GM21390 (cell line): ENCODE measurements around the gene NAT16.
"Not testable (repeated sequence)": the region's sequence is repeated elsewhere in the genome, so short reads cannot be mapped to it uniquely, and the experiment has no call there.

ENCODE experiments used
- ATAC-seq: cut with Tn5 transposase; IDR thresholded peaks from one replicate; pipeline ENCODE4 v1.9.1; 2021; ENCODE audit not compliant: unreplicated experiment

NAT16 gene

DNA sequence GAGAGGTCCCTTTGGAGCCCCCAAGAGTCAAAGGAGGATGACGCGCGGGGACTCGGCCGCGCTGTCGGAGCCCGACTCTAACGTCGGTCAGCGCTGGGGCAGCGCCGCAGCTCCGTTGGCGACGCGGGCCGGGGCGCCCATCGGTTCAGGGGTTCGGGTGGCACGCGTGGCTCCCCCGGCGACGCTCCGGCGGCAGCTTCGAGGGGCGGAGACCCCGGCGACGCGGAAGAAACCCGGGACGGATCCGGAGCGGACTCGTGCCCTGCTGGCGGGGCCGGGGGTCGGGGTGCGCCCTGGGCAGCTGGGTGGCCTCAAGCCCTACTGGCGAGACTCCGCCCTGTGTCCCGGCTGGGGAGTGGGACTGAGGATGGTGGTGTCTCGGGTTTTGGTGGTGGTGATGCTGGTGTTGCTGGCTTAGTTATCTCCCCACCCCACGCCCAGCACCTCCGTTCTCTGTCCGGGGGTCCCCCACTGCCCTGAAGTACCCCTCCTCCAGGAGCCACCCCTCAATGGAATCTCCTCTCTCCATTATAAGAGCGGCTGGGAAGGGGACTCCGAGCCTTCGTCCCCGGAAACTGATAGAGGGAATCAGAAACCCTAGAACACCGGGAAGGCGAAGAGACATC is at the start of gene NAT16:
NAT16 (minus strand) TSS at position 164 of the 626 bp plus-strand sequence. CDS start 5,486 bp downstream, outside the sequence.
- no peak for ATAC-seq

DNA sequence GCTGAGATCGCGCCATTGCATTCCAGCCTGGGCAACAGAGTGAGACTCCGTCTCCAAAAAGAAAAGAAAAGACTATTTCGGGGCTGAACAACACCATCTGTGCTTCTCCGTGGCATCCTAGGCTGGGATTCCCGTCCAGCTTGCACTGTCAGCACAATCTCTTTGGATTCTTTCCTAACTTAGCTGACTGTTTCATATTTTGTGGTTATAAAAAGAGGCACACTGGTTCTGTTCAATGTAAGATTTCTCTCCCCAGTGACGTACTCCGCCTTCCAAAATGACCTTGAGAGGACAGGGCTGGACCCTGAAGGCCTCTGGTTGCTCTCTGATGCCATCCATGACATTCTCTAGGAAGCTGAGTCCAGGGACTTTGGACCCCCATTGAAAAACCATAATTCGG is 46.6 kb upstream of the NAT16 start:
- ATAC-seq: no peak

DNA sequence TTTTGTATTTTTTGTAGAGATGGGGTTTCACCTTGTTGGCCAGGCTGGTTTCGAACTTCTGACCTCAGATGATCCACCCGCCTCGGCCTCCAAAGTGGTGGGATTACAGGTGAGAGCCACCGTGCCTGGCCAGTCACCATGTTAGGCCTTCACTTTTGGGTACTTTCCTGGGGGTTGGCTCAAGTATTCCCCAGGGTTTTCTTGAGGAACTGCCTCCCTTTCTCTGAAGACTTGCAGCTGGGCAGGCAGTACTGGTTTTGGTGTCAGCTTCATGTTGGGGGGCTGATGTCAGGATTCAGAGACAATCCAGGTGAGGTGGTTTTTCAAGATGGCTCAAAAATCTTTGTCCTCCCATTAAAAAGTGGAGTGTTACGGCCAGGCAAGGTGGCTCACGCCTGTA is 45.6 kb upstream of the NAT16 start:
- ATAC-seq: no peak

DNA sequence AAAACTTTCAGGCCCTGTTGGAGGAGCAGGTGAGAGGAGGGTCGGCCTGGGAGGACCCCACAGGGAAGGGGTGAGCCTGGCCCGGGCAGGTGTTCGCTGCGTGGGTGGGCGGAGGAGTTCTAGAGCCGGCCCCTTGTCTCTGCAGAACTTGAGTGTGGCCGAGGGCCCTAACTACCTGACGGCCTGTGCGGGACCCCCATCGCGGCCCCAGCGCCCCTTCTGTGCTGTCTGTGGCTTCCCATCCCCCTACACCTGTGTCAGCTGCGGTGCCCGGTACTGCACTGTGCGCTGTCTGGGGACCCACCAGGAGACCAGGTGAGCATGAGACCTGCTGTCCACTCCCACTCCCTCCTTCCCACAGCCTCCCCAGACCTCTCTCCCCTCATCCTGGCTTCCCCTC is 43.4 kb upstream of the NAT16 start:
- no peak for ATAC-seq

DNA sequence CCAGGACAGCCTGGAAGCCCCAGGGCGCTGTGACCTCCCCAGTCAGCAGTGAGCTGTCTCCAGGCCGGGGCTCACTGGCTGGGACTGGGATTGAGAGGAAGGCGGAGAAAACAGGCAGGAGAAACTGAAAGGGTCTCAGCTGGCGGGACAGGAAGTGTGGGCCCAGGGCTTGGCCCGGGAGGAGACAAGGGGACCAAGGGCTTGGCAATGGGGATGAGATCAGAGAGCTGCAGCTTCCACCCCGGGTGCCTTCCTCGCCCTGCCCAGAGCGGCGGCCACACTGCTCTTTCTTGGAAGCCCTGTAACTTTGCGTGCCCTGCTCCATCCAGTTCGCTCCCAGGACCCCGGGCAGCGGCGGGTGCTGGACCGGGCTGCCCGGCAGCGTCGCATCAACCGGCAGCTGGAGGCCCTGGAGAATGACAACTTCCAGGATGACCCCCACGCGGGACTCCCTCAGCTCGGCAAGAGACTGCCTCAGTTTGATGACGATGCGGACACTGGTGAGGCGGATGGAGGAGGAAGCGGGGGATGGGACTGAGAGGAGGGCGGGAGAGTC is 42.3 kb upstream of the NAT16 start:
- no peak for ATAC-seq

DNA sequence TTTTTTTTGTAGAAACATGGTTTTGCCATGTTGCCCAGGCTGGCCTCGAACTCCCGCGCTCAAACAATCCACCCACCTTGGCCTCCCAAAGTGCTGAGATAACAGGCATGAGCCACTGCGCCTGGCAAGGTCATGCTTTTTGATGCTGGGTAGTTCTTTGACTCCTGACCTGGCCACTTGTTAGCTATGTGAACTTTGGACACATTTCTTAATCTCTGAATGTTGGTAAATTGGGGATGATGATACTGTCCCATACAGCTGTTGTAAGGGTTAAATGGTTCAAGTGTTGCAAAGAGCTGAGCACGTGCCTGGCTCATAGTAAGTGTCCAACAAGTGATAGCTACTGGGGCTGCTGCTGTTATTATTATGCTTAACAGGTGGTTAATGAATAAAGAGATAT is 40.2 kb upstream of the NAT16 start:
- no peak for ATAC-seq

DNA sequence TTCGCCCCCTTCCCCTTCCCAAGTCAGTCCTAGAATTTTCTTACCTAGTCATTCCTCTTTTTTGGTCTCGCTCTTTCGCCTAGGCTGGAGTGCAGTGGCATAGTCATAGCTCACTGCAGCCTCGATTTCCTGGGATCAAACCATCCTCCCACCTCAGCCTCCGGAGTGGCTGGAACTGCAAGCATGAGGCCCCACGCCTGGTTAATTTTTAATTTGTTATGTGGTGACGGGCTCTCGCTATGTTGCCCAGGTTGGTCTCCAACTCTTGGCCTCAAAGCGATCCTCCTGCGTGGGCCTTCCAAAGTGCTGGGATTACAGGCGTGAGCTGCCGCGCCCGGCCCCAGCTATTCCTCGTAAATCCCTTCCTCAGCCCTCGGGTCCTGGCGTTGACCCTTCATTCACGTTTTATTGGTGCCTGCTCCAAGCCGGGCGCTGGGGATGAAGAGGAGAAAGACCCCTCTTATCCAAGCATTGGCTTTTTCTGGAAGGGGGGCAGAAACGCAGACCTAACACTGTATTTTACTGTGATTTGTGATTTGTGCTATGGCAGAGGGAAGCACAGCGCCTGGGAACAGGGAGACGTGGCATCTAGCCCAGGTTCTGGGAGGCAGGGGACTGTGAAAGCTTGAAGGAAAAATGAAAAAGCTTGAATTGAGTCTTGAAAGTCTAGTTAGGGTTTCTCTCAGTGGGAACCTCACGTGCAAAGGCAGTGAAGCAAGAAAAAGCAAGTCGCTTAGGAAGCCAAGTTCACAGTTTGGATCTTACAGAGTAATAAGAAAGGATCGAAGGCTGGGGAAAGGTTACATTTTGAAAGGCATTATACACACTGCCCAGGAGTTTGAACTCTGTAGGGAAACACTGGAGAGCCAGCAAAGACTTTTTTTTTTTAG is 38.4 kb upstream of the NAT16 start:
- no peak for ATAC-seq

DNA sequence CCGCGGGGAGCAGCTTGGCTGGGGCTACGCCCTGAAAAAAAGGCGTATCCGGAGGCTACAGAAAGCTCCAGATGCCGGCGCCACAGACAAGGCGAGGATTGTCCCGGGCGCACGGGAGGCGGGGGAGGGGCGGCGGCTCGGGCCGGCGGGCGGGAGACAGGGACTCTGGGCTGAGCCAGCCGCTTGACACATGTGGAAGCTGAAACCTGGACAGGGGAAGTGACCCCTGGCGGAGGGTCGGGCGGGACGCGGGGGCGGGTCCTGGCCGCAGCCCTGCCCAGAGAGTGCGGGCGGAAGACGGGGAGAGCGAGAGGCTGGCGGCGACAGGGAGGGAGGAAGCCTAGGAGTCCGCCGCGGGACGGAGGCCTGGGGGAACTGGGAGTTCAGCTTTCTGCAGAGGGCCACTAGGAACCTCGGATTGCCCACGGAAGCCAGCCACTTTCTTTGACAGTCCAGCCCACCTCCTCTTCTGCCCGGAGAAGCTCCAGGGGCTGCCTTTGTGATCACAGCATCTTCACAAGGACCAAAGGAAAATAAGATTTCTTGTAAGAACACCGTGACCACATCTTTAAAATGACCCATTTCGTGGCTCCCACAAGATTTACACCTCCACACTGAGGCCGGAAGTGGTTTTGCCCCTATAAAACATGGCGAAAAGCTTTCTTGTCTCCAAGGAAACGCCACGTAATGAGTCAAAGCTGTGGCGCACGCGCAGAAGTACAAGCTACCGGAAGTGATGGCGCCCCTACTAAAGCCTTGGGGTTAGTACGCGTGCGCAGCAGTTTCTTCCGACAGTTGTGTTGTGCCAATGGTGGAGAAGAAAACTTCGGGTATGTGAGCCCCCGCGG is 37.5 kb upstream of the NAT16 start, which contains the start of the genes PLOD3 and ZNHIT1:
PLOD3 (minus strand) TSS at position 194 of the 848 bp plus-strand sequence. CDS start 307 bp downstream, outside the sequence.
ZNHIT1 (plus strand) TSS at position 778 of the 848 bp plus-strand sequence; CDS start at position 809, 31 bp downstream.
- ATAC-seq: peak; percentile 65

DNA sequence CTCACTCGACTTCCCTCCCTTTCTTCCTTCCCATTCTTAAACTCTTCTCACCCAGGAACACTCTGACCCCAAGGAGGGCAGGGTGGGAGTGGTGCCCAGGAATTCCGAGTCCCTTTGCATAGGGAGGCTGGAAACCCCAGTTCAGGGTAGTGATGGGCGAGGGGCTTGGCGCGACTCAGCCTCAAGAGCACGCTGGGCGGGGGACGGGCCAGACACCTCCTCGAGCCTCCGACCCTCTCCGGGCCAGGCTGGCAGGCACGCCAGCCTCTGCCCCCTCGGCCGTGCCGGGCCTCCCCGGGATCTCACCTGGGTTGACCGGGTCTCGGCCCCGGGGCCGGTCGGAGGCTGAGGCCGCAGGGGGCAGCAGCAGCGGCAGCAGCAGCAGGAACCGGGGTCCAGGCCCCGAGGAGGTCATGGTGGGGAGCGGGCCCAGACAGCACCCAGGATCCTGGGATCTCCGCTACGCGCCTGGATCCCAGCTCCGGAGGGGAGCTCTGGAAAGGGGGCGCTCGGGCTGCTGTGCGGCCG is 36.8 kb upstream of the NAT16 start:
- peak; percentile 21 for ATAC-seq

DNA sequence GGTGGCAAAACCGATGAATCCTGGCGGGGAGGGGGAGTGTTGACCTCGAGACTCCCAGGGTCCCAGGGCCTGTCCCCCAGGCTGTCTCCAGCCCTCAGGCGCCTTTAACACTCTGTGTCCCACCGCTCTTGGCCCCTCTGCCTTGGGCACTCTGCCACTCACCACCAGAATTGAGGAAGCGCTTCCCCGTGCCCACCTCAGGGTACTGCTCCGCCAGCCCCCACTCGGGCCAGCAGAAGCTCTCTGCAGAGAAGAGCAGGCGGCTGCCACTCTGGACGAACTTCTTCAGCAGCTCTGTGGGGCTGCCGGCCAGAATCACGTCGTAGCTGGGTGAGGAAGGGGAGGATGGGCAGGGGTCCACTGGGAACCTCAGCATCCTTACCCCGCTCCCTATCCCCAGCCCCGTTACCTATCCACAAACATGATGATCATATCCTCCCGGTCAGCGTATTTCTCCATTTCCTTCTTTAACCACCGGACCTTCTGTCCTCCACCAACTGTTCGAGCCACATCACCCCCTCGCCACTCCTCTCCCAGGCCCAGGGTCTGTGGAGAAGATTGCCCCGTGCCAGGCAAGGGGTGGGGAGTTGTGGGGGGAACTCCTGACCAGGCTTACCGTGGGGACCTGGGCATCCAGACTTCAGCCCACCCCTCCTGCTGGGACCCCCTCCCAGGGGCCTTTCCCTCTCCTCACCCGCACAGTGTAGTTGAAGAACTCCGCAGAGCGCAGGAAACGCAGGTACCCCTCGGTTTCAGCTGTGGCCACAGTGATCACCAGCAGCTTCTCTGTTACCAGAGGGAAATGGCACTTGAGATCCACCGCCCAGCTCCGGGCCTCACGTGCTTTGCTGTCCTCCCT is 36.1 kb upstream of the NAT16 start:
- ATAC-seq: no peak

DNA sequence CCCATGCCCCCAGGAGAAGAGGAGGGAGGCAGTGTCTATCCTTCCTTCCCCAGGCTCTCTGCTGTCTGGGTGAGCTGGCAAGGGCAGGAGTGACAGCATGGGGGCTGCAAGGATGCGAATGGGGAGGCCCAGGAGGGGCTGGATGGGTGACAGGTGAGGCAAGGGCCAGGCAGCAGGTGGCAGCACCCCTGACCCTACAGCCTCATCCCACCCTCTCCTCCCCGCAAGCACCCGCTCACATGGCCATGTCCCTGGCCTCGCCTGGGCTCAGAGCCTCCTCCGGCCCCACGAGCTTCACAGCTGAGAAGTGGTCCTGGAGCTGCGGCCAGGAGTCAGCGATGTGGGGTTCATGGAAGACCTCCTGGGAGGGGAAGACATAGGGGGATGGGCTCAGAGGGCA is 31.9 kb upstream of the NAT16 start:
- ATAC-seq: no peak

DNA sequence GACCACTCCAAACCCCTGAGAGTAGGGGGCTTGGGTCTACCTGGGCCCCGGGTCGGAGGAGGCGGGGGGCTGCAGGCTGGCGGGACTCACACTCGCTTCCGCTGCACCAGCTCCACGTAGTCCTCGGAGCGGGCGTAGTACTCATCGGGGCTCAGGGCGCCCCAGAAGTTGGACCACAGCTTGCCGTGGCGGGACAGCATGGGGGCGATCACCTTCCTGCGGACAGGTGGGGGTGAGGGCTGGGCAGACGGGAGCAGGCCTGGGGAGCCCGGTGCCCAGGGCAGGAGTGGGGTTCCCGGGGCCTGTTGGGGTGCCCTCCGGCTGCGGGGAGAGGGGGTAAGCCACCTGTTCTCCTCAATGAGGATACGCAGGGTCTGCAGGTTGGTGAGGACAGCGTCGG is 31.4 kb upstream of the NAT16 start:
- ATAC-seq: no peak

DNA sequence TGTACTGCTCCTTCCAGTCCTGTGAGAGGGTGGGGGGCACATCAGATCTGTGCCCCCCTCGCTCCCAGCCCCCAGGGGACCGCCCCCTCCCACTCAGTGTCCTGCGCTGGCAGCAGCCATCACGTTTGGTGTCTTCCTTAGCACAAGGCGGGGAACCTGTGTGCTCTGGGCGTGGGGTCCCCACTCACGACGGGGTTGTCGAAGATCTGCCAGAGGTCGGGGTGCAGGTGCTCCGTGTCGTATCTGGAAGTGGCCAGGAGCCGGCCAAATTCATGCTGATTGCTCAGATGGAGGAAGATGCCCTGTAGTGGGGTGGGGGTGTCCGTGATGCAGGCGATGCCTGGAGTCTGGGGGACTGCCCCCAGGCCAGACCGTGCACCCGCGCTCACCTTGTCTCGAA is 30.1 kb upstream of the NAT16 start:
- no peak for ATAC-seq

DNA sequence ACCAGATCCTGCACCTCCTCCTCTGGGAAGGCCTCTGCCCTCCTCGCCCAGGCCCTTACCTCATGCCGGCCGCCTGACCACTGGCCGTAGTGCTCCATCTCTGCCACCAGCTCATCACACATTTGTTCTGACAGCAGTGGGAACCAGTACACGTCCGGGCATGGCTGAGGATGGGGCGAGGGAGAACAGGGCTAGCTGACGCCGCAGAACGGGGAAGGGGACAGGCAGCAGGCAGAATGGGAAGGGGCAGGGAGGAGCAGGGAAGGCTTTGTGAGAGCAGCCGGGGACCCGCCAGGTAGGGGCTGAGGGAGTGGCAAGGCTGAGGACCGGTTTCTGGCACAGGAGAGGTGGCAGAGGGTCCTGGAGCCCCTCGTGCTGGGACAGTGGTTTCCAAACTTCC is 28.7 kb upstream of the NAT16 start:
- ATAC-seq: no peak

DNA sequence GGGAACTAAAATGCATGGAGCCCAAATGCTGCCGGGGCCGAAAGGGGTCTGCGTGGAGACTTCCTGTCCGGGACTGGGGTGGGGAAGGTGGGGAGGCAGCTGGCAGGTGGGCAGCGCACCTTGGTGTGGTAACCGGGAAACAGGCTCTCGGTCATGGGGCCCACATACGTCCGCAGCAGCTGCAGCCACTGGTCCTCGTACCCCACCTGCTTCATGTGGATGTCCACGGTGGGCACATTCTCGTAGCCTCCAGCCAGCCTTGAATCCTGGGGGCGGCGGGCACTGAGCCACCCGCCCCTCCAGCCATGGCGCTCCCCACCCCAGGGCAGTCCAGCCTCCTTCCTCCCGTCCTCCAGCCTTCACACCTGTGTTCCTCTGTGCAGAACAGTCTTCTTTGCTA is 27.4 kb upstream of the NAT16 start:
- ATAC-seq: no peak

DNA sequence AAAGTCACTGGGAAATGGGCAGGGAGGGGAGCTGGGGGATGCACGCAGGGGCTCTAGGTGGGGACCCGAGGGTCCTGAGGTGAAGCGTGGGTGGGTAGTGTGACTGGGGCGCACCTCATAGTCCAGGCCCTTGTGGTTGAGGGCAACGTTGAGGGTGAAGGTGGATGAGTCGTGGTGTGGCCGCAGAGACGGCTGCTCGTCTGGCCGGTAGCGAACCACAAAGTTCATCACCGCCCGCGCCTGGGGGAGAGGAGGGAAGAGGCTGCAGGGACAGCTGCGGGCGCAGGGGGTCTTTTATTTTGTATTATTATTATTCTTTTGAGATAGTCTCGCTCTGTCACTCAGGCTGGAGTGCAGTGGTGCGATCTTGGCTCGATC is 26.6 kb upstream of the NAT16 start:
- ATAC-seq: no peak

DNA sequence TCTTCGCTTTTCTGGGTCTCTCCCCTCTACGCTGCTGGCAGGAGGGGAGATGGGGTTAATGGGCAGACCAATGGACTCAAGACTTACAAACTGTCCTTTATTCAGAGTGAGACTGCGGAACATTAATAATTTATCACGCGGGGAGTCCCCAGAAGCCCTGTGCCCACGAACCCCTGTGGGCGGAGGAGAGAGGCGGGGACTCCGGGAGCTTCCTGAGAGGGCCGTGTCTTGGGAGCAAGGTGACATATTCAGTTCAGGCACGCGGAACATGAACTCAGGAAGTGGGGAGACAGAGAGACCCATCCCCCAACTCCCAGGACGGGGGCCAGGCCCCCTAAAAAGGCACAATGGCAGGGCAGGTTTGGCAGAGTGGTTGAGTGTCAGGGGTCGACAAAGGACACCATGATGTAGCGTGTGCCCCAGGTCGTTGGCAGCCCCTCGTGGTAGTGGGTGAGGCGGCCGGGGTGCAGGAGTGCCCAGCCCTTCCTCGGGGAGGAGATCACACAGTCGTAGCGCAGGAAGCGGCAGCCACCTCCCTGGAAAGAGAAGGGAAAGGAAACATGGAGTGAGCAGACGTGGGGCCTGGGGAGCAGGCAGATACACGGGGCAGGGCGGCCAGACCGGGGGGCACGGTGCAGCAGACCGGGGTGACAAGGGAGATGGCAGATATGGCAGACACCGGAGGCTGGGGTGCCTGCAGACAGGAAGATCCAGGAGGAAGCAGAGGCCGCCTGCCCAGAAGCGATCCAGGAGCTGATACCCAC is 26.0 kb upstream of the NAT16 start:
- no peak for ATAC-seq

DNA sequence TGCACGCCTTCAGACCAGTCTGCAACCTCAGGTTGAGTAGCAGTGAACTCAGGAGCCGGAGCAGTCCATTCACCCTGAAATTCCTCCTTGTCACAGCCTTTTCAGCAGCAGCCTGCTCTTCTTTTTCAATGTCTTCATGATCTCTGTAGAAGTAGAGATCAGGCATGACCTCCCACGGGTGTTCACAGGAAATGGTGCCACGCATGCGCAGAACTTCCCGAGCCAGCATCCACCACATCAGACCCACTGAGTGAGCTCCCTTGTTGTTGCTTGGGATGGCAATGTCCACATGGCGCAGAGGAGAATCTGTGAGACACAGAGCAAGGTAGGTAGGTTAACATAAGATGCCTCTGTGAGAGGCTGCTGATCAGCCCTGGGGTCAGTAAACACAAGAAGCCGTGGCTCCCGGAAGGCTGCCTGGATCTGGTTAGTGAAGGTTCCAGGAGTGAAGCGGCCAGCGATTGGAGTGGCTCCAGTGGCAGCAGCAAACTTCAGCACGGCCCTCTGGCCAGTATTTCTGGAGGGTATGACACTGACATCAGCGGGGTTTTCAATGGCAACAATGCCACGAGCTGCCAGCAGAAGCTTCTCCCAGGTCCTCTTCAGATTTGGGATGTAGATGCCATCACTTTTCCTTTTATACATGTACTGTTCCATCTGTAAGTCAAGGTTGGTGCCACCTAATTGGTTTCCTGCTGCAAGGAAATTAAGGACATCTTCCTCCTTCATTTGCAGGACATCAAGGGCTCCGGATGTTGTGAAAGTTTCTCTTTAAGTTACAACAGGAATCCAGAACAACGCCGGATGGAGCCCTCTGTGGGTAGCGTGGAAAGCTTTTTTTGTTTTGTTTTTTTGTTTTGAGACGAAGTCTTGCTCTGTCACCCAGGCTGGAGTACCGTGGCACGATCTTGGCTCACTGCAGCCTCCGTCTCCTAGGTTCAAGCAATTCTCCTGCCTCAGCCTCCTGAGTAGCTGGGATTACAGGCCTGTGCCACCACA is 23.9 kb upstream of the NAT16 start:
- ATAC-seq: not testable (repeated sequence)
